Measurements from ENCODE around the gene LCN15.
"Not testable (repeated sequence)": the region's sequence is repeated elsewhere in the genome, so short reads cannot be mapped to it uniquely, and the experiment has no call there.

Gene LCN15

DNA sequence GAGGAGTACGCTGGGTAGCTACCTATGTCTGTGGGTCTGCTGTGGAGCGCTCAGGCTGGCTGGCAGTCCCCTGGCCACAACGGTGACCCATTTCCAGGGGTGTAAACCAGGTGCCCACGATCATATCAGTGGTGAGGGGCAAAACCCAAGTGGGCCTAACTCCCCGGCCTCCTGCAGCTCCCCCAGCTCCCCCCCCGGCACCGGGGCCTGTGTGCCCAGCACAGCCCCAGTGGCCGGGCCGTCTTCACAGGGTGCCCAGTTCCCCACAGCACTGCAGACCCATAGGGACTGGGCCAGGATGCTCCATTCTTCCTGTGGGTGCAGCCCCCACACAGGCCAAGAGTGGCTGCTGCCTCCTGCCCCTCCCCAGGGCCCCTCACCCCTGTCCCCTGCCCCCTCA, 5.3 kb downstream of the LCN15 start:
- peaks cover 29% of the 10 kb centered on the region for H3K27me3 ChIP-seq (ENCODE audit: insufficient read depth, low read depth)
- H3K4me1 ChIP-seq (ENCODE audit: low read depth, poor library complexity, severe bottlenecking), result peaks cover 16% of the 10 kb centered on the region
- H3K27ac ChIP-seq, result no peak overlapping the region
- H3K79me2 ChIP-seq (ENCODE audit: insufficient read depth, low read depth), result no peaks in the 10 kb centered on the region
- H3K36me3 ChIP-seq (ENCODE audit: insufficient read depth), result no peaks in the 10 kb centered on the region
- TF ChIP-seq, protein P1, sequence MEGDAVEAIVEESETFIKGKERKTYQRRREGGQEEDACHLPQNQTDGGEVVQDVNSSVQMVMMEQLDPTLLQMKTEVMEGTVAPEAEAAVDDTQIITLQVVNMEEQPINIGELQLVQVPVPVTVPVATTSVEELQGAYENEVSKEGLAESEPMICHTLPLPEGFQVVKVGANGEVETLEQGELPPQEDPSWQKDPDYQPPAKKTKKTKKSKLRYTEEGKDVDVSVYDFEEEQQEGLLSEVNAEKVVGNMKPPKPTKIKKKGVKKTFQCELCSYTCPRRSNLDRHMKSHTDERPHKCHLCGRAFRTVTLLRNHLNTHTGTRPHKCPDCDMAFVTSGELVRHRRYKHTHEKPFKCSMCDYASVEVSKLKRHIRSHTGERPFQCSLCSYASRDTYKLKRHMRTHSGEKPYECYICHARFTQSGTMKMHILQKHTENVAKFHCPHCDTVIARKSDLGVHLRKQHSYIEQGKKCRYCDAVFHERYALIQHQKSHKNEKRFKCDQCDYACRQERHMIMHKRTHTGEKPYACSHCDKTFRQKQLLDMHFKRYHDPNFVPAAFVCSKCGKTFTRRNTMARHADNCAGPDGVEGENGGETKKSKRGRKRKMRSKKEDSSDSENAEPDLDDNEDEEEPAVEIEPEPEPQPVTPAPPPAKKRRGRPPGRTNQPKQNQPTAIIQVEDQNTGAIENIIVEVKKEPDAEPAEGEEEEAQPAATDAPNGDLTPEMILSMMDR (conservative IDR thresholded peaks at IDR 0.05; ENCODE audit: low read depth, low read length), result no peak
- H3K4me3 ChIP-seq (IDR thresholded peaks at IDR 0.05; ENCODE audit: insufficient read depth, low read depth, low read length), result no peak overlapping the region
- H2AFZ ChIP-seq (ENCODE audit: low read depth), result no peak overlapping the region
- no peak overlapping the region for H3K9ac ChIP-seq
- no peaks in the 10 kb centered on the region for H4K20me1 ChIP-seq (ENCODE audit: insufficient read depth)
- H3K4me2 ChIP-seq, result no peak overlapping the region

DNA sequence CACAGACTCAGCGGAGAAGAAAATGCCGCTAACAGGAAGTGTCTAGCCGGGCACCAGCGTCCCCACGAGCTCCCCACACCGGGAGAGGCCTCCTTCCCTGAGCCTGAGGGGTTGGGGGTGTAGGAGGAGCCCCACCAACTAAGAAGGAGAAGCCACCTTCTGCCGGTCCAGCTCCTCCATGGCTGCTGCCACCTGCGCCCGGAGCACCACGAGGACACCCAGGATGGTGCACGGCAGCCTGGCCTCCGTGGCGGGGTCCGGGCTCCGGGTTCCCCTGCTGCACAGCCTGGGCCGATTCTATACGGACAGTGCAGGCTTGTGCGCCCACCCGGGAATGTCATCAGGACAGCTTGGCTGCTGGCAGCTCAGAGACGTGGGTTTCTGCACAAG, 6.6 kb downstream of the LCN15 start:
- H3K4me2 ChIP-seq, result no peak overlapping the region
- H3K27ac ChIP-seq, result no peak overlapping the region
- TF ChIP-seq, protein P1 (conservative IDR thresholded peaks at IDR 0.05; ENCODE audit: low read depth, low read length), result no peak
- no peaks in the 10 kb centered on the region for H3K79me2 ChIP-seq (ENCODE audit: insufficient read depth, low read depth)
- H3K4me3 ChIP-seq (IDR thresholded peaks at IDR 0.05; ENCODE audit: insufficient read depth, low read depth, low read length), result no peak overlapping the region
- H4K20me1 ChIP-seq (ENCODE audit: insufficient read depth), result no peaks in the 10 kb centered on the region
- H3K4me1 ChIP-seq (ENCODE audit: low read depth, poor library complexity, severe bottlenecking), result peaks cover 14% of the 10 kb centered on the region
- H3K27me3 ChIP-seq (ENCODE audit: insufficient read depth, low read depth), result peaks cover 37% of the 10 kb centered on the region
- H3K9ac ChIP-seq, result no peak overlapping the region
- no peak overlapping the region for H2AFZ ChIP-seq (ENCODE audit: low read depth)
- H3K36me3 ChIP-seq (ENCODE audit: insufficient read depth), result no peaks in the 10 kb centered on the region

DNA sequence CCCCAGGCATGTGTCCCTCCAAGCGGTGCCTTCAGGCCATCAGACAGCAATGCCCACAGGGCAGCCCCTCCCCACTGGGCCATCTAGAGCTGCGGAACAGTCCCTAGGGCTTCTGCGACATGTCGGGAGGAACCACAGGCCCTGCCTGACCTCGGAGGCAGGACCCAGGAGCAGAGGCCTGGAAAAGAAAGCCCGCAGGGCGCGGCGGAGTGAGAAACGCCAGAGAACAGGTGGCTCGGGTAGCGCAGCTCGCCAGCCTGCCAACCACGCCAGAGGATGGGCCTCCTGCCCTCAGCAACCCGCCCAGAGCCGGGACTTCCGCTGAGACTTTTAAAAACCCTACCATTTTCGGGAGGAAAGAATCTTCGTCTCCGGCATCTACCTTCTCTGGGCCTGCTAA, 7.0 kb downstream of the LCN15 start:
- Histone ChIP-seq H3K79me2 (ENCODE audit: insufficient read depth, low read depth) (no peaks in the 10 kb centered on the region), H3K27ac (no peak overlapping the region), H3K36me3 (ENCODE audit: insufficient read depth) (no peaks in the 10 kb centered on the region), H2AFZ (ENCODE audit: low read depth) (no peak overlapping the region), H3K4me3 (IDR thresholded peaks at IDR 0.05; ENCODE audit: insufficient read depth, low read depth, low read length) (no peak overlapping the region), H3K27me3 (ENCODE audit: insufficient read depth, low read depth) (peaks cover 37% of the 10 kb centered on the region), H3K4me2 (no peak overlapping the region), H3K9ac (no peak overlapping the region), H4K20me1 (ENCODE audit: insufficient read depth) (no peaks in the 10 kb centered on the region), H3K4me1 (ENCODE audit: low read depth, poor library complexity, severe bottlenecking) (peaks cover 10% of the 10 kb centered on the region)
- TF ChIP-seq, protein P1 (conservative IDR thresholded peaks at IDR 0.05; ENCODE audit: low read depth, low read length), result no peak

DNA sequence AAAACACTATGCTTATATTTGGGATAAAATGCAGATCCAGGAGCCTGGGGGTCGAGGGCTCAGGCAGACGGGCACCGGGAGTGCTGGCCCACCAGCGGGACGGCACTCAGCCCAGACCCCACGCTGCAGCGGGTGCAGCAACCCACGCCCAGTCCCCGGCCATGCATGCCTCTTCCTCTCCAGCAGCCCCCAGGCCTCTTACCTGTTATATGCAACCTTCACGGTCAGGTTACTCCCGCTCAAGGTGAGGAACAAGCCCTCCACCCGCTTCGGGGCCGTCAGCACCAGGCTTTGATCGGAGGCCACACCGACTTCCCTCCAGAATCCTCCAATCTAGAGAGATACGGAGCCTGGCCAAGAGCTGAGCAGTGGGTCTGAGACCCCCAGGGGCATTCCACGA, 7.5 kb downstream of the LCN15 start:
- TF ChIP-seq, protein P1 (conservative IDR thresholded peaks at IDR 0.05; ENCODE audit: low read depth, low read length), result no peak
- Histone ChIP-seq H3K36me3 (ENCODE audit: insufficient read depth) (no peaks in the 10 kb centered on the region), H3K4me2 (no peak overlapping the region), H4K20me1 (ENCODE audit: insufficient read depth) (no peaks in the 10 kb centered on the region), H2AFZ (ENCODE audit: low read depth) (no peak overlapping the region), H3K27ac (no peak overlapping the region), H3K79me2 (ENCODE audit: insufficient read depth, low read depth) (no peaks in the 10 kb centered on the region), H3K27me3 (ENCODE audit: insufficient read depth, low read depth) (peaks cover 41% of the 10 kb centered on the region), H3K4me3 (IDR thresholded peaks at IDR 0.05; ENCODE audit: insufficient read depth, low read depth, low read length) (no peak overlapping the region), H3K9ac (no peak overlapping the region), H3K4me1 (ENCODE audit: low read depth, poor library complexity, severe bottlenecking) (peaks cover 9% of the 10 kb centered on the region)

DNA sequence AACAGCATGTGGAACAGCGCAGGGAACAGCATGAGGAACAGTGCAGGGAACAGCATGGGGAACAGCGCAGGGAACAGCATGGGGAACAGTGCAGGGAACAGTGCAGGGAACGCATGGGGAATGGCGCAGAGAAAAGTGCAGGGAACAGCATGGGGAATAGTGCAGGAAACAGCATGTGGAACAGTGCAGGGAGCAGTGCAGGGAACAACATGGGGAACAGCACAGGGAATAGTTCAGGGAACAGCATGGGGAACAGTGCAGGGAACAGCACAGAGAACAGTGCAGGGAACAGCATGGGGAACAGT, 8.2 kb downstream of the LCN15 start:
- no peak overlapping the region for H2AFZ ChIP-seq (ENCODE audit: low read depth)
- H3K79me2 ChIP-seq (ENCODE audit: insufficient read depth, low read depth), result no peaks in the 10 kb centered on the region
- TF ChIP-seq, protein P1 (conservative IDR thresholded peaks at IDR 0.05; ENCODE audit: low read depth, low read length), result no peak
- H3K27me3 ChIP-seq (ENCODE audit: insufficient read depth, low read depth), result peaks cover 48% of the 10 kb centered on the region
- no peak overlapping the region for H3K9ac ChIP-seq
- peaks cover 6% of the 10 kb centered on the region for H3K4me1 ChIP-seq (ENCODE audit: low read depth, poor library complexity, severe bottlenecking)
- H3K36me3 ChIP-seq (ENCODE audit: insufficient read depth), result no peaks in the 10 kb centered on the region
- H3K4me3 ChIP-seq (IDR thresholded peaks at IDR 0.05; ENCODE audit: insufficient read depth, low read depth, low read length), result no peak overlapping the region
- H4K20me1 ChIP-seq (ENCODE audit: insufficient read depth), result no peaks in the 10 kb centered on the region
- H3K27ac ChIP-seq, result no peak overlapping the region
- no peak overlapping the region for H3K4me2 ChIP-seq

DNA sequence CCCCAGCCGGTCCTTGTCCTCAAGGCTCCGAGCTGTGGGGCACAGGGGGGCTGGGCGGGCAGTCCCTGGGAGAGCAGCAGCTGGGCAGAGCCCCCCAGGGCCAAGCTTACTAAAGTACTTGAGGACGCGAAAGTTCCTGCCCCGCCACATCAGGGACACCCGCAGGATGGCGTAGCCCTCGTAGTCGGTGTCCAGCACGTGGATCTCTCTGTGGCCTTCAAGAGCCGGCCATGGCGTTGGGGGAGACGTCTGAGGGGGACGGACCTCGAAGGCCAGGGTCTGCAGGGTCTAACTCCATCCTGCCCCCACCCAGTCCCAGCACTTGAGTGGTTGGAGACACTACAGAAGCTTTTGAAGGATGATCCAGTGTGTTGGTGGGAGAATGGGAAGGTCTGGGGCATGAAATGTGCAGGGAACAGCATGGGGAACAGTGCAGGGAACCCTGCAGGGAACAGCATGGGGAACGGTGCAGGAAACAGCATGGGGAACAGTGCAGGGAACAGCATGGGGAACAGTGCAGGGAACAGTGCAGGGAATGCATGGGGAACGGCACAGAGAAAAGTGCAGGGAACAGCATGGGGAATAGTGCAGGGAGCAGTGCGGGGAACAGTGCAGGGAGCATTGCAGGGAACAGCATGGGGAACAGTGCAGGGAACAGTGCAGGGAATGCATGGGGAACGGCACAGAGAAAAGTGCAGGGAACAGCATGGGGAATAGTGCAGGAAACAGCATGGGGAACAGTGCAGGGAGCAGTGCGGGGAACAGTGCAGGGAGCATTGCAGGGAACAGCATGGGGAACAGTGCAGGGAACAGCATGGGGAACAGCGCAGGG, 8.8 kb downstream of the LCN15 start:
- not testable (repeated sequence) for H3K4me1 ChIP-seq (ENCODE audit: low read depth, poor library complexity, severe bottlenecking); H2AFZ ChIP-seq (ENCODE audit: low read depth); H3K27ac ChIP-seq; H4K20me1 ChIP-seq (ENCODE audit: insufficient read depth); H3K36me3 ChIP-seq (ENCODE audit: insufficient read depth); H3K4me3 ChIP-seq (IDR thresholded peaks at IDR 0.05; ENCODE audit: insufficient read depth, low read depth, low read length); H3K4me2 ChIP-seq; H3K9ac ChIP-seq; H3K79me2 ChIP-seq (ENCODE audit: insufficient read depth, low read depth)
- peaks cover 50% of the 10 kb centered on the region for H3K27me3 ChIP-seq (ENCODE audit: insufficient read depth, low read depth)

All from KMS-11 (cell line).